SK-N-SH treated with all-trans-retinoic acid at 6 μM for 48 hours (cell line): Measurements from ENCODE around the gene BAG5.

Experiments
- ATAC-seq: fragments of 200-7000 bp; cut with Tn5 transposase; 3 replicates; pipeline ENCODE4 v1.9.1; 2020; ENCODE audit warnings: mild to moderate bottlenecking, moderate library complexity
- ARNTL ChIP-seq: fragments of 450-650 bp; formaldehyde crosslinking; IDR thresholded peaks from 2 replicates; pipeline ENCODE4 v1.5.0; 2020; ENCODE audit warnings: low read depth, mild to moderate bottlenecking, moderate library complexity, borderline replicate concordance
- BACH2 ChIP-seq: fragments of 250-450 bp; sonication (Bioruptor Pico); IDR thresholded peaks from 2 replicates; pipeline ENCODE4 v1.9.0; 2021; ENCODE audit warnings: mild to moderate bottlenecking, borderline replicate concordance
- CREB5 ChIP-seq: fragments of 250-450 bp; sonication (Bioruptor Pico); IDR thresholded peaks from 2 replicates; pipeline ENCODE4 v1.5.1; 2020; ENCODE audit warnings: low read depth, mild to moderate bottlenecking, moderate library complexity
- CSDC2 ChIP-seq: fragments of 250-450 bp; sonication (Bioruptor Pico); IDR thresholded peaks from 2 replicates; pipeline ENCODE4 v1.5.0; 2020; ENCODE audit warnings: mild to moderate bottlenecking, moderate library complexity
- CSRNP3 ChIP-seq: fragments of 250-450 bp; sonication (Bioruptor Pico); IDR thresholded peaks from 2 replicates; pipeline ENCODE4 v1.5.1; 2021; ENCODE audit warnings: mild to moderate bottlenecking, moderate library complexity
- ESRRG ChIP-seq: fragments of 250-450 bp; sonication (Bioruptor Pico); IDR thresholded peaks from 2 replicates; pipeline ENCODE4 v1.6.1; 2021; ENCODE audit warnings: mild to moderate bottlenecking
- GLIS3 ChIP-seq: fragments of 250-450 bp; sonication (Bioruptor Pico); IDR thresholded peaks from 2 replicates; pipeline ENCODE4 v1.5.0; 2020; ENCODE audit warnings: mild to moderate bottlenecking, moderate library complexity
- ISL1 ChIP-seq: fragments of 250-450 bp; sonication (Bioruptor Pico); IDR thresholded peaks from 2 replicates; pipeline ENCODE4 v2.1.2; 2022; ENCODE audit warnings: mild to moderate bottlenecking, moderate library complexity
- OSR1 ChIP-seq: fragments of 250-450 bp; sonication (Bioruptor Pico); IDR thresholded peaks from 2 replicates; pipeline ENCODE4 v1.8.0; 2022; ENCODE audit warnings: moderate library complexity, mild to moderate bottlenecking, inconsistent platforms
- PATZ1 ChIP-seq: fragments of 250-450 bp; sonication (Bioruptor Pico); IDR thresholded peaks from 2 replicates; pipeline ENCODE4 v1.8.0; 2020; ENCODE audit warnings: mild to moderate bottlenecking, moderate library complexity, borderline replicate concordance
- POU6F1 ChIP-seq: fragments of 250-450 bp; sonication (Bioruptor Pico); IDR thresholded peaks from 2 replicates; pipeline ENCODE4 v1.8.0; 2021; ENCODE audit warnings: low read depth, mild to moderate bottlenecking, moderate library complexity, borderline replicate concordance
- PPARA ChIP-seq: fragments of 250-450 bp; sonication (Bioruptor Pico); IDR thresholded peaks from 2 replicates; pipeline ENCODE4 v1.5.0; 2020; ENCODE audit warnings: mild to moderate bottlenecking, borderline replicate concordance
- RARB ChIP-seq: fragments of 250-450 bp; sonication (Bioruptor Pico); IDR thresholded peaks from 2 replicates; pipeline ENCODE4 v1.8.0; 2021; ENCODE audit warnings: mild to moderate bottlenecking, moderate library complexity
- SNAI2 ChIP-seq: fragments of 250-450 bp; sonication (Bioruptor Pico); IDR thresholded peaks from 2 replicates; pipeline ENCODE4 v1.5.0; 2020; ENCODE audit warnings: mild to moderate bottlenecking, moderate library complexity
- TCF4 ChIP-seq: fragments of 250-450 bp; sonication (Bioruptor Pico); IDR thresholded peaks from 2 replicates; pipeline ENCODE4 v1.8.0; 2021; ENCODE audit warnings: mild to moderate bottlenecking, moderate library complexity, borderline replicate concordance
- TSHZ2 ChIP-seq: fragments of 250-450 bp; sonication (Bioruptor Pico); IDR thresholded peaks from 2 replicates; pipeline ENCODE4 v1.5.0; 2020; ENCODE audit warnings: mild to moderate bottlenecking, moderate library complexity
- ZFP3 ChIP-seq: fragments of 250-450 bp; sonication (Bioruptor Pico); IDR thresholded peaks from 2 replicates; pipeline ENCODE4 v1.5.0; 2020; ENCODE audit warnings: mild to moderate bottlenecking, moderate library complexity
- ZNF70 ChIP-seq: fragments of 450-650 bp; formaldehyde crosslinking; IDR thresholded peaks from 2 replicates; pipeline ENCODE4 v1.5.0; 2020; ENCODE audit warnings: mild to moderate bottlenecking, moderate library complexity
- ZNF8 ChIP-seq: fragments of 450-650 bp; formaldehyde crosslinking; IDR thresholded peaks from 2 replicates; pipeline ENCODE4 v1.5.0; 2020; ENCODE audit warnings: mild to moderate bottlenecking, moderate library complexity

BAG5 gene

GRCh38 chr14:103544388-103545218, 17.9 kb downstream of the BAG5 start (continued):
- TF ChIP-seq PPARA, result no peak
- no peak for TF ChIP-seq TCF4 (CRISPR knock-in tag)
- TF ChIP-seq ZFP3, result no peak
- no peak for TF ChIP-seq ESRRG (CRISPR knock-in tag)
- no peak for TF ChIP-seq GLIS3

- no peak for ATAC-seq
- TF ChIP-seq SNAI2 (CRISPR knock-in tag), result no peak
- TF ChIP-seq TCF4 (CRISPR knock-in tag), result no peak
- TF ChIP-seq TSHZ2 (CRISPR knock-in tag), result no peak
- no peak for TF ChIP-seq CSDC2 (CRISPR knock-in tag)
- TF ChIP-seq ISL1 (CRISPR knock-in tag), result no peak
- no peak for TF ChIP-seq ZNF70 (CRISPR knock-in tag)
- TF ChIP-seq OSR1 (CRISPR knock-in tag), result no peak
- TF ChIP-seq CSRNP3 (CRISPR knock-in tag), result no peak
- TF ChIP-seq BACH2 (CRISPR knock-in tag), result no peak
- TF ChIP-seq GLIS3, result no peak
- no peak for TF ChIP-seq ESRRG (CRISPR knock-in tag)
- TF ChIP-seq PPARA, result no peak
- TF ChIP-seq PATZ1 (CRISPR knock-in tag), result no peak
Measured at GRCh38 chr14:103543721-103544387, 18.6 kb downstream of the BAG5 start.

- ATAC-seq, result no peak
- no peak for TF ChIP-seq GLIS3
- TF ChIP-seq, all 23 proteins: peak for 0
Measured at GRCh38 chr14:103543140-103543539, 19.3 kb downstream of the BAG5 start.

GRCh38 chr14:103542605-103543088, 19.8 kb downstream of the BAG5 start:
- no peak for ATAC-seq
- TF ChIP-seq ZNF8 (no peak), ZFP3 (no peak), RARB (CRISPR knock-in tag) (no peak), ARNTL (CRISPR knock-in tag) (no peak), TSHZ2 (CRISPR knock-in tag) (no peak), SNAI2 (CRISPR knock-in tag) (no peak), CSRNP3 (CRISPR knock-in tag) (no peak), POU6F1 (CRISPR knock-in tag) (no peak), TCF4 (CRISPR knock-in tag) (no peak), ZNF70 (CRISPR knock-in tag) (no peak), BACH2 (CRISPR knock-in tag) (no peak), PPARA (no peak), CREB5 (CRISPR knock-in tag) (no peak)
